Vagina (tissue), 2 donors: ENCODE results near the gene TECTB. TPM values are rescaled to one million over a fixed set of nuclear protein-coding genes. Genes with fewer than 3 reads are reported as not detected.
A peak's percentile ranks its signal among the peaks of the same experiment; 100 is the strongest.

ENCODE experiments used
- DNase-seq, 2 donors: peaks; one replicate each; pipeline ENCODE4 v3.0.0-alpha.2; 2017; ENCODE audit errors: extremely low spot score in 2 of 2
- H3K27ac ChIP-seq: fragments of 200-600 bp; sonication (generic); one replicate; pipeline ENCODE4 v1.5.1; 2019
- H3K27me3 ChIP-seq: fragments of 200-600 bp; sonication (generic); one replicate; pipeline ENCODE4 v1.5.1; 2019
- H3K36me3 ChIP-seq, 2 donors: fragments of 200-600 bp; sonication (generic); one replicate each; pipeline ENCODE4 v1.5.1; 2017 to 2019
- H3K4me1 ChIP-seq: fragments of 200-600 bp; sonication (generic); one replicate; pipeline ENCODE4 v1.5.1; 2019
- H3K4me3 ChIP-seq, 2 donors: fragments of 200-600 bp; sonication (generic); 1 replicate in 1 of 2; 2 replicates in 1 of 2; pipeline ENCODE4 v1.5.1; 2016 to 2019
- H3K9me3 ChIP-seq: fragments of 200-600 bp; sonication (generic); one replicate; pipeline ENCODE4 v1.5.1; 2019
- CTCF ChIP-seq, 3 experiments: fragments of 450-650 bp in 2 of 3; fragments of 200-600 bp in 1 of 3; sonication (generic) in 1 of 3; IDR thresholded peaks; one replicate each; pipeline ENCODE4 v1.5.1; 2017 to 2019; ENCODE audit warnings: antibody characterized with exemption in 3 of 3, mild to moderate bottlenecking in 2 of 3, moderate library complexity in 2 of 3
- POLR2A ChIP-seq, 2 donors: fragments of 450-650 bp; IDR thresholded peaks; one replicate each; pipeline ENCODE4 v1.6.1; 2017; ENCODE audit warnings: antibody characterized with exemption in 2 of 2, mild to moderate bottlenecking in 2 of 2, moderate library complexity in 2 of 2
- POLR2AphosphoS5 ChIP-seq, 2 donors: sonication (generic); formaldehyde crosslinking; IDR thresholded peaks; one replicate each; pipeline ENCODE4 v1.9.0; 2017; ENCODE audit warnings: antibody characterized with exemption in 2 of 2, mild to moderate bottlenecking in 2 of 2, low read depth in 1 of 2; ENCODE audit not compliant: insufficient read depth in 1 of 2
- intact Hi-C: fragments of 100-400 bp; cut with DNase I; formaldehyde crosslinking; loops from one replicate; pipeline ENCODE4 v1.15.1; 2023
- total RNA-seq: library from RNA; depleted of rRNA; stranded (reverse); fragments of >200 nt; gene quantifications from one replicate; pipeline ENCODE4 v1.2.3, GENCODE V29; 2016

Gene TECTB
- total RNA-seq, 1 donor from 2014 or later: not detected

GRCh38 chr10:112303528-112303927 lies 20.3 kb downstream of the TECTB start:
- no peaks in the 10 kb centered on the region for H3K4me1 ChIP-seq
- H3K27ac ChIP-seq: no peak overlapping the region
- H3K27me3 ChIP-seq: no peaks in the 10 kb centered on the region
- no peak for TF ChIP-seq POLR2AphosphoS5 (IDR thresholded peaks at IDR 0.05; ENCODE audit: insufficient read depth in 1 of 2, low read depth in 1 of 2)
- no peak for TF ChIP-seq CTCF (IDR thresholded peaks at IDR 0.05)
- TF ChIP-seq POLR2A (IDR thresholded peaks at IDR 0.05): no peak
- intact Hi-C loops: no loop called here
- no peaks in the 10 kb centered on the region for H3K36me3 ChIP-seq
- H3K4me3 ChIP-seq: no peak overlapping the region
- H3K9me3 ChIP-seq: no peaks in the 10 kb centered on the region
- DNase-seq: no peak

GRCh38 chr10:112304267-112304859 lies 21.2 kb downstream of the TECTB start:
- Histone ChIP-seq H3K36me3 (no peaks in the 10 kb centered on the region), H3K4me1 (no peaks in the 10 kb centered on the region), H3K4me3 (no peak overlapping the region), H3K9me3 (no peaks in the 10 kb centered on the region), H3K27me3 (no peaks in the 10 kb centered on the region), H3K27ac (no peak overlapping the region)
- intact Hi-C loops: no loop called here
- TF ChIP-seq POLR2AphosphoS5 (IDR thresholded peaks at IDR 0.05; ENCODE audit: insufficient read depth in 1 of 2, low read depth in 1 of 2) (no peak), POLR2A (IDR thresholded peaks at IDR 0.05) (no peak), CTCF (IDR thresholded peaks at IDR 0.05) (no peak)
- no peak for DNase-seq

- H3K27ac ChIP-seq: no peak overlapping the region
- H3K4me3 ChIP-seq: no peak overlapping the region
- intact Hi-C loops: no loop called here
- DNase-seq: no peak
- H3K9me3 ChIP-seq: no peaks in the 10 kb centered on the region
- H3K36me3 ChIP-seq: no peaks in the 10 kb centered on the region
- H3K27me3 ChIP-seq: no peaks in the 10 kb centered on the region
- no peaks in the 10 kb centered on the region for H3K4me1 ChIP-seq
- TF ChIP-seq POLR2AphosphoS5 (IDR thresholded peaks at IDR 0.05; ENCODE audit: insufficient read depth in 1 of 2, low read depth in 1 of 2): no peak
- no peak for TF ChIP-seq POLR2A (IDR thresholded peaks at IDR 0.05)
- TF ChIP-seq CTCF (IDR thresholded peaks at IDR 0.05): peak in 1 of 3 experiments; percentile 2
These were observed 24.3 kb downstream of the TECTB start for GRCh38 chr10:112307358-112308124.

- DNase-seq: no peak
- Histone ChIP-seq H3K27me3 (no peaks in the 10 kb centered on the region), H3K4me1 (no peaks in the 10 kb centered on the region), H3K4me3 (no peak overlapping the region), H3K36me3 (no peaks in the 10 kb centered on the region), H3K9me3 (no peaks in the 10 kb centered on the region), H3K27ac (no peak overlapping the region)
- intact Hi-C loops: no loop called here
- TF ChIP-seq POLR2AphosphoS5 (IDR thresholded peaks at IDR 0.05; ENCODE audit: insufficient read depth in 1 of 2, low read depth in 1 of 2) (no peak), CTCF (IDR thresholded peaks at IDR 0.05) (peak in 1 of 3 experiments; percentile 1)
These were observed 24.9 kb downstream of the TECTB start for GRCh38 chr10:112308125-112308502.

GRCh38 chr10:112311481-112311880 lies 28.3 kb downstream of the TECTB start:
- Histone ChIP-seq H3K9me3 (no peaks in the 10 kb centered on the region), H3K27me3 (no peaks in the 10 kb centered on the region), H3K4me1 (no peaks in the 10 kb centered on the region), H3K4me3 (no peak overlapping the region), H3K27ac (no peak overlapping the region), H3K36me3 (no peaks in the 10 kb centered on the region)
- no peak for DNase-seq
- intact Hi-C loops: no loop called here
- no peak for TF ChIP-seq POLR2A (IDR thresholded peaks at IDR 0.05)
